Measurements from ENCODE around the gene NCK2.

- TF ChIP-seq EZH2phosphoT487 (IDR thresholded peaks at IDR 0.05; ENCODE audit: low read length) (no peak), CTCF (IDR thresholded peaks at IDR 0.05; ENCODE audit: low read length) (peak; percentile 43)
Observed at GRCh38 chr2:105888625-105889024, 143.9 kb downstream of the NCK2 start.

Data from MM.1S (cell line).